Astrocyte of the hippocampus (primary cell): ENCODE measurements around the gene MEN1.

Source experiments
- DNase-seq: peaks from one replicate; pipeline ENCODE4 v3.0.0; 2011; ENCODE audit warnings: low read depth, low spot score

MEN1 gene

DNA sequence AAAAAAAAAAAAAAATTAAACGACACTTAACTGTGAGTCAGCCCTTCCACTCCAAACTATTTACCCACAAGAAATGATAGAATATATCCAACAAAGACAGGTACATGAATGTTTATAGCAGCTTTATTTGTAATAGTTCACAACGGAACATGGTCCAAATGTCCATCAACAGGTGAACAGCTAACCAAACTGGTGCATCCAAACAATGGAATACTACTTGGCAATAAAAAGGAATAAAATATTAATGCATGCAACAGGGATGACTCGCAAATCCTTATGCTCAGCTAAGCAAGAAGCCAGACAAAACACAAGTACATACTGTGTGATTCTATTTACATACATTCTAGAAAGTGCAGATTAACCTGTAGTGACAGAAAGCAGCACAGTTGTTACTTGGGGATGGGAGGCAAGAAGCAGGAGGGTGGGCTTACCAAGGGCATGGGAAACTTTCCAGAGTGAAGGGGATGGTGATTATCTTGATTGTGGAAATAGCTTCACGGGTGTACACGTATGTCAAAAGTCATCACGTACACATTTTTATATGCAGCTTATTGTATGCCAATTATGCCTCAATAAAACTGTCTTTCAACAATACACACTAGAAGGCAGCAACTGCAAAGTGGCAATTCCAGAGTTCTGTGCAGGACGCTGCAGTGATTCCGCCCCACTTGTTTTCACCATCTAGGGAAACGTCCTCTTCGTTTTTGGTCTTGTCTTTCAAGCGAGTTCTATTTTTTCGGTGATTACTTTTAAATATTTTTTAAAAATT is 25.4 kb downstream of the MEN1 start:
- no peak for DNase-seq

DNA sequence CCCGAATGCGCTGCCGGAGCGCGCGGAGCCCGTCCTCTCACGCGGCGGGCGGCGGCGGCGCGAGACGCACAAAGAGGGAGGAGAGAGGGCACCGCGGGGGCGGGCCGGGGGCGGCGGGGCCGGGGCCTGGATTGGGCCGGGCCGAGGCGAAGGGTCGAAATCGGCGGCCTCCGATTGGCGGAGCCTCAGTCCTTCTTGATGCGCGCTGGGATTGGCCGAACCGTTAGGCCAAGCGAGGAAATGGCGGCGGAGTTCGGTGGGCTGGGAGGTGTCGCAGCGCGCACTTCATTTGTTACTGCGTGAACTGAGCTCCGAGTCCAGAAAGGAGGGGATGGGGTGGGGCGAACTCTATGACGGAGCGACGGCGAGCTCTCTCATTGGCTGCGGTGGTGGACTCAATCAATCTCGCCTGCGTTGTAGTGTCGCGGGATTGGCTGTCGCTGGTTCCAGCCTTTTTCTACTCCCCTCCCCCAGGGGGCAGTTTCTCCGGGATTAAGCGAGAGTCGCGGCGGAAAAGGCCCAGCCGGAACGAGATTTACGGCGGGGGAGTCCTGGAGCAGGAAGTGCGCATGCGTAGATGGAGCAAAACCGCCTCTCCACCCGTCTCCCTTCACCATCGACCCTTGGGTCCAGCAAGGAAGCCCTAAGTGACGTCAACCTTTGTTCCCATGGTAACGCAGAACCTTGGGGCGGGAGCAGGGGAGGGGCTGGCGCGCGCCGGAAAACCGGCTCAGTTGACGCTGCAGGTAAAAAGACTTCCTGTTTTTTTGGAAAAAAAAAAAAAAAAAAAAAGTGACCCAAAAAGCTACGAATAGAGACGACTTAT is 31.7 kb downstream of the MEN1 start, which contains the start of gene SF1:
Gene SF1, minus strand, starts transcription at position 70 of the 826 bp plus-strand sequence. CDS start 150 bp downstream, outside the sequence.
- DNase-seq, result peak; percentile 100

DNA sequence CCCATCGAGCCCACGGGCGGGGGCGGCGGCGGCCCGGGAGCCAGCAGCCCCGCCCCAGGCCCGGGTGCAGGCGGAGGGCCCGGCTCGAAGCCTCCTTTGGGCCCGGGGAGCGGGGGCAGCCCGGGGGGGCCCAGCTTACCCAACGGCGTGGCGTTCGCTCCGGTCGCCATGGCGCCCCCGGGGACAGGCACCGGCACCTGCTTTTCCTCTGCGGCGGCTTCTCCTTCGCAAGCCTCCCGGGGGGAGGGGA is 32.2 kb downstream of the MEN1 start:
- DNase-seq, result no peak

DNA sequence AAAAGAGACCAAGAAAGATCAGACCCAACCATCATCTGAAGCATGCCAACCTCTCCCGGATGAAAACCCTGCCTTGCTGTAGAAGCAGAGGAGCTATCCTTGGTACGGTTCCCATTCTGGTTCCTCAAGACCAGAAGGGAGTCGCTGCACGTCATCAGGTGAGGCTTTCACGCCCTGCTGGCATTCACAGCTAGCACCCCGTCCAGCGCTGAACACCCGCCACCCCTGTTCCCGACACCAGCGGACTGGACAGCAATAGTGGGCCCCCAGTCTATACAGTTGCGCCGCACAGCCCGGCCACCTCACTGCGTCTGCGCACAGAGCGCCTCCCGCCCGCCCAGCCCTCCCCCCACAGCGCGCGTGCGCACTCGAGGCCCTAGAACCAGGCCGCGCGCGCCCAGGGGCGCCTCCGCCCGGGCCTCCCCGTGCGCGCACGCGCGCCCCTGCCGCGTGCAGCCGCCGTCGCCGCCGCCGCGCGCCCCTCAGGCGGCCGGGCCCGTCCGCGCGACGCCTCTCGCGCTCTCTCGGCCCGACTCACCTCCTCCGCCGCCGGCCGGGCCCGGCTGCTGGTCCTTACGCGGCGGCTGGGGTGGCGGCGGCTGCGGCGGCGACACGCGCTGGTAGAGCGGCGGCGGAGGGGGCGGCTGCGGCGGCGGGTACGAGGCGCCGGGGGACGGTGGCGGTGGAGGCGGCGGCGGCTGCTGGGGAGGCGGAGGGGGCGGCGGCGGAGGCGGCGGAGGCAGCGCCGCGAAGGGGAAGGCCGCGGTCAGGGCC is 32.7 kb downstream of the MEN1 start:
- peak; percentile 96 for DNase-seq

DNA sequence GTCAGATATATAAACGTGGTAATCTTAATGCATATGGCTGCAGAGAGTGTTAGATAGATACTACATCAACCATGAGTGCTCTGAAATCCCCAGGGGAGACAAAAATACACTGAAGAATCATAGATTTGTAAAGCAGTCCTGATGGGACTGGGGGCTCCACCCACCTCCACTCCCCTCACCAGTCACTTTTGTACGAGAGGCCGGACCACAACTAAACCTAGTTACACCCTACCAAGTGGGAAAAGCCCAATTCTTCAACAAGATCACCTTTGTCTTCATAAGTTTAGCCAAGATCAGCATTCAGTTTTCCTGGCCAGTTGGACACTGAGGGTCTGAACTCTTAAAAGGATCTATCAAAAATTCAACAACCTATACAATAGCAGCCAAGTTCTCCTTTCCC is 33.5 kb downstream of the MEN1 start:
- DNase-seq, result no peak

DNA sequence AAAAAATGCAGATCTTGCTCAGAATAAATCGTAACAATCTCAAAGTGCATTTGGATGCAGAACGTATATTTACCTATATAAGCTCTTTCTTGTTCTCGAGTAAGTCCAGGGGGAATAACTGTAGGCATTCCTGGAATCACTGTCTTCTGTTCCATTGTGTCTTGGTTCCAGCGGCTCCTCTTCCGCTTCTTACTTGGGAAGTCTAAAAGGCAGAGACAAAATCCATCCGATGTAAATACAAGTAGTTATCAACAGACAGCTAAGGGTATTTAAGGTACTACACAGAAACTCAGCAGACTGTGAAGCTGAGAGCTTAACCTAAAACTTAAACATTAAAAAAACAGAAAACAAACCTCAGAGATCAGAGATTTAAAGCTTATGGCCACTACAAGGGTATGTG is 33.9 kb downstream of the MEN1 start:
- no peak for DNase-seq

DNA sequence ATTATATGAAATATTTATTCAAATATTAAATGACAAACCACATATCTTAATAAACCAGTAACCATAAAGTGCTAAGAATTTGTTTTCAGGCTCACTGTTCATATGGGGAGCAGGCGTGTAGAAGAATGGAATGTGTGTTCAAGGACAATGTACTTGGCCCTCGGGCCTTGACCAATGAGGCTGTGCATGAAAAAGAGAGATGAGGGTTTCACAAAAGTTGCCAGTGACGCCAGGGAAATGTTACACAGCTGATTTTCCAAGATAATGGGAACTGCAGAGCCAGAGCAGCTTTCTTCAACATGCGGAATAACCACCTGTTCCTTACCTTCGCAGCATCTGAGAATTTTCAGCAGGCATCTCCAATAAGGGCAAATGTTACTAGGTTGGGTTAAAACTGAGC is 36.2 kb downstream of the MEN1 start:
- DNase-seq, result no peak

DNA sequence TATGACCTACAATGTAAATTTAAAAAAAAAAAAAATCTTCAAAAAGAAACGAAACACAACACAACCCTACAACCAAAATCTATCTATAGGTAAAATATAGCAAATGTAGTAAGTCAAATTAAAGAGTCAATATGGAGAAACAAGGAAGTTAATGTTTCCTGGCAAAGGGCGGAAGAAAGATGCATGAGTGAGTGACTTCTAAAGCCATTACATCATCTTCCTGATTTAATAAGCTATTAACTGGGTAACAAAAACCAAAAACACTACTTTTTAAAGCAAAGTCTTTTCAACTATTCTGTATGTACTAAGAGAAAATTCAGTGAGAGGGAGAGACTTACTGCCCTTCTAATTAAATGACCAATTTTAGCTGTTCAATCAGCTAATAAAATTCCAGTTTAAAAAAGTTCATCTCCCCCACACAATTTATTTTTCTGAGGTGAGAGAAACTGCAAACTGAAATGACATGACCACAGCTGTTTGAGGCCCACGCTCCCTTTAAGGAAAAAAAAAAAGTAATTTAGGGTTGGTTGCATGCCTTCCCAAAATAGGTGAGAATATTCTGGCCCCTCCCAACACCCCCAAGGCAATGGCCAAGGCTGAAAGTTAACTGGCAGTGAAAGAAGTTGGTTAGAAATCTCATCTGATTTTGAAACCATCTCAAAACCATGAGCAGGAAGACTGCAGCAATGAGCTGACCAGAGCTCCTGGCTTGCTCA is 37.9 kb downstream of the MEN1 start:
- DNase-seq, result no peak

DNA sequence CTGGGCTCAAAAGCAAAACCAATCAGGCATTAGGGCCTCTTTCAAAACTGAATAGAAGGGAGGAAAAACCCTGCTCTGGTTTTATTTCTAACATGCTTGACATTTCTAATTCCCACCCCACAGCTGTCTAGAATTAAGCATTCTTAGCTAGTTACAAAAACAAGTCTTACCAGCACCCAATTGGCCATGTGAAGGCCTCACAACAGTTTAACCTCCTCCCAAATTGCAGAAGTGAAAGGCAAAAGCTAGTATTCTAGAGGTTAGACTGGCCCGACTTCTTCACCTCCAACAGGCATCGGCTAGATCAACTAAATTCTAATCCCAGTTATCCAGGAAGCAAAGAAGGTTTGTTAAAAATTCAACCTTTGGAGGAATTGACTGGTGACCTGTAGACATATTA is 38.5 kb downstream of the MEN1 start:
- DNase-seq, result no peak

DNA sequence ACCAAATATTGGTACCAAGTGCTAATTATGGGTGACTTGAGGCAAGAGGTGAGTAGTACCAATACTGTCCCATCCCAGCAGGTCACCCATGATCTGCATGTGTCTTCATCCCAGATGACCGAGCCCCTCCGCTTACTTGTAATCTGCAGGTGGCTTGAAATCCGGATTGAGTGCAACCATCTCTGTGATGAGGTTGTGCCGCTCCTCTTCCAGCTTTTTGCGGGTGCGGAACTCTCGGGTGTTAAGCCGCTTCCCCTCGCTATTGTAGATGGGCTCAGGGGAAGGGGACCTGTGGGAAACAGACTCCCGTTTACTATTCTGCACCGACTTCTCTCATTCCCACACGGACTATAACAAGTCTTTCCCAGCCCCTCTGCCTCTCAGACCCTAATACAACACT is 40.2 kb downstream of the MEN1 start:
- no peak for DNase-seq

DNA sequence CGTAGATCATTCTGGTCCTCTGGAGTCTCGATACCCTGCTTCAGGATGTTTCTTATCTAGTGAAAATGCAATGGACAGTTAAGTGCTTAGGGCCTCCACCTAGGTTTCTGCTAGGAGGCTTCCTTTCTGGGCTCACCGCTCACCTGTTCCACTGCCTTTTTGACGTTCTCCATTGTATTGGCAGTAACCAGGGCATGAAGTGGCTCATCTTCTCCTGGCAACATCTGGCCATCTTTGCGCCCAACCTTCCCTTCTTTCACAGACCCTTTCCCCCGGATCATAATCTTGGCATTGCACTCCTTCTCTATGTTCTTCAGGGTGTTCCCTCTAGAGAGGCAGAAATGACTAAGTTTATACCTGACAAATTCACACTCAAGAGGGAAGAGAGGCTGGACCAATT is 41.1 kb downstream of the MEN1 start:
- no peak for DNase-seq

DNA sequence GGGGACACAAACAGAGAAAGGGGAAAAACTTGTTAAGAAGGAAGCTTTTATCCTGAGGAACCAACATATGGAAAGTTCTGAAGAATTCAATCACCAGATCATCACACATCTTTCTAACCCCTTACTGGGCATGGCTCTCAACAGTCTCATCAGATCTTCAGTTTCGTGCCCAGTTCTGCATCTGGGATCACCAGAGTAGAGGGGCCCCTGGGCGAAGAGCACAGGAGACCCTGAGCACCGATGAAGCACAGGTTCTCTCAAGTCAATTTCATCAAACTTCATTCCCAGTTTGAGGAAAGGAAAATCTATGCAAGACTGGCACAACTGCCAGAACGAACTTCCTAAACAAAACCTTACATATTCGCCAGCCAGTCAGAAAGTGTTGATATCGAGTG is 42.1 kb downstream of the MEN1 start:
- no peak for DNase-seq

DNA sequence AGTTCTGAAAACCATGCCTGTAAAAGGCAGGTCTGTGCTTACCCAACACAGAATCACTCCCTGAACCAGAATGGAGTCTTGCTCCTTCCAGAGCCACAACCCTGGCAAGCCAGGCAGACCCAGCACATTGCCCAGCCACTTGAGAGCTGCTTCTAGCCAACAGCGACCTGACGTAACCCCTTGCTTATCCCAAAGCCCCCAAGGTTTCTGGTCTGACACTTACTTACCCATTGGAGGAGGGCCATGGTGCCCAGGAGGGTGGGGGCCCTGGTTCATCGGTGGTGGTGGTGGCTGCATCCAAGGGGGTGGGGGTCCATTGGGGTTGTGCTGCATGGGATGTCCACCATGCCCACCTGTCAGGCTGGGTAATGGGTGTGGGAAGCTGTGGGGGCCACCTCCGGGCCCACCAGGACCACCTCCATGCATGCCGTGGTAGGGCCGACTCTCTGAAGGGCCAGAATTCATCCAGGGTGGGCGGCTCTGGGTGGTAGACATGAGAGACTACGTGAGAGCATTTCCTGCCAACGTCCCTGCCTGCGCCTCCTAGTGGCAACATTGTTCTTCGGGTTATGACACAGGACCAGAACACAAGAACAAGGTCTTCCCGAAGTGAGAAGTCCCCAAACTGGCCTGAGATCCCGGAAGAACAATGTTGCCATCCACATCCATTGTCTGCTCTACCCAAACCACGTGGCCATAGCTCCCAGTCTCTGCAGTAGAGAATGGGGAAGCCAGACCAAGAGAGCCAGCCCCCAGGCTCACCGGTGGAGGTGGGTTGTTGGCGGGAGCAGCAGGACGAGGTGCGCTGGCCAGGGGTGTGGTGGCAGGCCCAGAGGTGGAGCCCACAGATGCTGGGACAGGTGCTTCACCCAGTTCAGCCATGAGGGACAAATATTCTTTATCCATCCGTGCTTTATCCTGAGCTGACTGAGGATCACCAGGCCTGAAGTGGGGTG is 42.7 kb downstream of the MEN1 start:
- DNase-seq, result peak; percentile 79

DNA sequence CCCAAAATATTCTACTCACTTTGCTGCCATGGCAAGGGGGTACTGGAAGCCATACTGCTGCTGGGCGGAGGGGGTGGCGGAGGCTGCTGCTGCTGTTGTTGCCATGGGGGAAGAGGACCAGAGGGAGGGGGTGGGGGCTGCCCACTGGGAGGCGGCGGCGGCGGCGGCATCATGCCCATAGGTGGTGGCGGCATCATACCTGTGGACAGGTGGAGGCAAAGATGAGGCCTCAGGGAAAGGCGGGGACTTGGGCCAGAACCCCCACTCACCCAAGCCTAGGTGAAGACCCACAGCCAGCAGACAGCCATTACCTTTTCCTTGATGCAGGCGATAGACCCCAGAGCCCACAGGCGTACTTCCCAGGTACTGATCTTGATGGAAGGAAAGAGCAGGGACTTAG is 43.5 kb downstream of the MEN1 start:
- no peak for DNase-seq

DNA sequence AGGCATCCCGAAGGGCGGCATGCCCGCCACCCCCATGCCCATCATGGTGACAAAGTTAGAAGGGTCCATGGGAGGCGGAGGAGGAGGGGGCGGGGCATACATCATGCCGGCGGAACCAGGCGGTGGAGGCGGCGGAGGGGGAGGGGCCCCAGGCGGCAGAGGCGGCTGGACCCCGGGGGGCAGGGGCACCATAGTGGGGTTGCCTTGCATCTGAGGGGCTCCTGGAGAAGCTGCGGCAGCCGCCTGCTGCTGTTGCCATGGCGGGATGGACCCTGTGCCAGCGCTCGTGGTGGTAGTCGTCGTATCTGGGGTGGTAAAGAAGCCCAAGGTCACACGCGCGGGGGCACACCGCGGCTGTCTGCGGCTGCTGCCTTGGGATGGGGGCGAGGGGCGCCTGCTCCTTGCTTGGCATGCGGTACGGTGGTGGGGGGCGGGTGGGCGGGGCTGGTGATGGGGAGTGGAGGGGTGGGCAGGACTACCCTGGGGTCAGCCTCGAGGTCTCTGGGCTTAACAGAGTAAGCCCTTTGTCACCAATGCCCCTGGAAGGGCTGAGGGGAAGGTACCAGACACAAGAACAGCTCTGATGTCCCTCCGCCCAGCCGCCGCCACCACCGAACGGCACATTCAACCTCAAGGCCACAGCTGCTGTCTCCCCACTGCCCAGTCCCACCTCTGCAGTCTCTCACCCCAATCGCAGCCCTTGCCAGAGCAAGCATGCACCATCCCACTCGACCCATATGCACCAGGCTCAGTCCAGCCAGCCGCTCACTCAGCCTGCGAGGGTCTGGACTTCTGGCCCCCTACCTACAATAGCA is 44.3 kb downstream of the MEN1 start:
- no peak for DNase-seq

DNA sequence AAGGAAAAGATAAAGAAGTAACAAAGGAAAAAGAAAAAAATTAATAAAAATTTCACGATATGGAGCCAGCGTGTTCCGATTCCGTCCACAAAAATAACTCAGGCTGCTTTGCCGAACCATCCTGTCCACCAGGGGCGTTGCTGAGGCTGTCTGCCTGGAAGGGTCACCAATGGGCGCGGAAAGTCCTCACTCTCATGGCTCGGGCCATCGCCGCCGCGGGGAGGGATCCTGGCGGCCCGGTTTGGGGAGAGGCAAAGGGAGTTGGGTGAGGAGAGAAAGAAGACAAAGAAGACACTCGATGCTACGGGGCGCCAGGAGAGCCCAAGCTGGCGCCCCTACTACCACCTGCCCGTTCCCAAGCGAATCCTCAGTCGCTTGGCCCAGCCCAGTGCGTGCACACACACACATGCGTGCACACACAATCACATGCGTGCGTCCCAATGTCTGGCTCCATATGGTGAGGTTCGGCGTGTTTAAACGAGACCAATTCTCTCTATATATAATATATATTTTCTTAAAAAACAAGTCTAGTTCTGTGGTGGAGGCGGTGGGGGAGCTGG is 45.0 kb downstream of the MEN1 start:
- no peak for DNase-seq

DNA sequence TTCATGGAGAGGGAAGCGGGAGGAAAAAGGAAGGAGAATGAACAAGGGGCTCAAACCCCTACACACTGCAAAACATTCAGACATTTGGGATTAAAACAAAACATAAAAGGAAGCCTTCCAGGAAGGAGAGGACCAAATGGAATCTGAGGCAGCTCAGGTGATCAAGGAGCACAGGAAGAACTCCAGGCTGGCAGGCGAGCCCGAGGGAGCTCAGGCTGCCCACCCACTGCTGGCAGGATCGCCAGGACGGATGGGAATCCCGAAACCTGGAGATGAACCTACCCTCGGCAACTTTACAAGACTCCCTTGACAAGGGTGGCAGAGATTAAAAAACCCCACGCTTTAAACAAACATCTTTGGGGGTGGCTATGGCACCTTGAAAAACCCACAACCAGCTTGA is 45.6 kb downstream of the MEN1 start:
- DNase-seq, result no peak

DNA sequence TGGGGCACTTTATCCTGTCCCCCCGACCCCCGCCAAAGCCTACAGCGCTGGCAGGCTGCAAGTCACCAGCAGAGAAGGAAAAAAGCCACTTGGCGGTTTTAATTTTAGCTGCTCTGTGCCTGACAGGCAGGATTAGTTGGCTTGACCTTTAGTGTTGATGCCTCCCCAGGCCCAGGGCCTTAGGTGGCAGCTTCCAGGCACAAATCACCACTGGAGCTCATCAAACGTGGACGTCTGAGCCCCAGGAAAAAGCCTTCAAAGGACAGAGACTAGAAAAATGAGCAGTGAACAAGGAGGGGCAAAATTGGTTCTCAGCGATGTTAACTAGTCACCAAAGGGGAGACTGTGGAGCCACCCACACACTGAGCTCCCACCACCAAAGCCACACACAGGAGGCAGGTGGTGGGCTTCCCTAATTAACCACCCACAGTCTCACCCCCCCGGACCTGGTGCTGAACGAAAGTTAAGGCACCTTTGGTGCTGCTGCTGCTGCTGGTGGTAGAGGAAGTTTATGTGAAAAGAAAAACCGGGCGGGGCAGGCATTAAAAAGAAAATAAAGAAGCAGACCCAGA is 46.2 kb downstream of the MEN1 start:
- DNase-seq, result no peak

DNA sequence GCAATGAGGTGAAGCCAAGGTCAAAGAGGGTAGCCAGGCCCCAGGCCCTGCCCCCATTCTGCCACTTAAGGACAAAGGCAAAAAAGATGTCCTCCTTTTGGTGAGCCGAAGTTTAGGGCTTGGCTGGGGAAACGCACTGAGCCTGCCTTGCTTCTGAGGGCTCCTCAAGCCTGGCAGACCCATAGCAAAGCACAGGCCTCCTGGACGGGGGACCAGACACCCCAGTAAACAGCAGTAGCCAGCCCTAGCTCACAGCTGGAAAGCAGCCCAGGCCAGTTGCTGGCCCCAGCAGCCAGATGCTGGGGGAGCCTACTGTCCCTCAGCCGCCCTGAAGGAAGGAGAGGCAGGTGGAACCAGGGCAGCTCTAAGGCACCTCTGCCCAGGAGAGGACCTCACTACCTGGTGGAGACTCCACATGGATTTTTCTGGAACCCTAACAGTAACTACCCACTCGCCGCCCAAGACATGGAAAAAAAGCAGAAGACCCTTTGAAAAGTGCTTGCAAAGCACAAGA is 46.8 kb downstream of the MEN1 start:
- DNase-seq, result no peak
